Measurements from ENCODE around the gene ADAM11. TPM values are rescaled to one million over a fixed set of nuclear protein-coding genes. Genes with fewer than 3 reads are reported as not detected.
"Not testable (repeated sequence)": the region's sequence is repeated elsewhere in the genome, so short reads cannot be mapped to it uniquely, and the experiment has no call there.

Gene ADAM11
- total RNA-seq, 1 donor from 2014 or later, result 0.20 TPM

DNA sequence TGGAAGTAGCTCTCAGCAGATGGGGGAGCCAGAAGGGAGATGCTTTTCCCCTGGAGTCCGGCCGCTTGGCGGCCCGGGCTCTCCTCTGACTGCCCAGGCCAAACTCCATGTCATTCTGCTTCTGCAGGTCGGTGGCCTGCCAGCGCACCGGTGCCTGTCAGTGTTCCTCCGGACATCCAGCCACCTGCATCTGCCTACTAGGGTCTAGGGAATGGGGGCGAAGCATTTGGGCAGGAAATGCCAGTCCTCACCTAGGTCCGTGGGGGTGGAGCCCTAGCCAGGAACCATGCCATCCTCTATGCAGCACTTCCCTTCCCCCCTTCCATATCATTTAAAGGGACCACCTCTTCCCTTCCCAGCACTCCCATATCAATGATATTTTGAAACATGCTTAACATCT lies 37.1 kb downstream of the ADAM11 start:
- DNase-seq (ENCODE audit: low read depth), result no peak

DNA sequence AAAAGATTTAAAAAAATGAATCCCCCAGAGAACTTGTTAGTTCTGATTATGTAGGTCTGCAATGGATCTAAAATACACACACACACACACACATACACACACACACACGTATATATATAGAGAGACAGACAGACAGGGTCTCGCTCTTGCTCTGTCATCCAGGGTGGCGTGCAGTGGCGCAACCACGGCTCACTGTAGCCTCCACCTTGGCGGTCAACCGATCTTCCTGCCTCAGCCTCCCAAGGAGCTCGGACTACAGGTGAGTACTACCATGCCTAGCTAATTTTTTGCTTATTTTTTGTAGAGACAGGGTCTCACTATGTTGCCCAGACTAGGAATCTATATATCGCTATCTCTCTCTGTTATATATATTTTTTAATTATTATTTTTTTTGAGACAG lies 37.9 kb downstream of the ADAM11 start:
- DNase-seq (ENCODE audit: low read depth), result no peak

GRCh38 chr17:44797802-44798201 lies 39.0 kb downstream of the ADAM11 start:
- no peak for DNase-seq (ENCODE audit: low read depth)

- no peak for DNase-seq (ENCODE audit: low read depth)
Observed at GRCh38 chr17:44798356-44798755, 39.6 kb downstream of the ADAM11 start.

GRCh38 chr17:44801880-44802279 lies 43.1 kb downstream of the ADAM11 start:
- no peak for DNase-seq (ENCODE audit: low read depth)

- DNase-seq (ENCODE audit: low read depth), result no peak
Observed at GRCh38 chr17:44804302-44805089, 45.7 kb downstream of the ADAM11 start.

DNA sequence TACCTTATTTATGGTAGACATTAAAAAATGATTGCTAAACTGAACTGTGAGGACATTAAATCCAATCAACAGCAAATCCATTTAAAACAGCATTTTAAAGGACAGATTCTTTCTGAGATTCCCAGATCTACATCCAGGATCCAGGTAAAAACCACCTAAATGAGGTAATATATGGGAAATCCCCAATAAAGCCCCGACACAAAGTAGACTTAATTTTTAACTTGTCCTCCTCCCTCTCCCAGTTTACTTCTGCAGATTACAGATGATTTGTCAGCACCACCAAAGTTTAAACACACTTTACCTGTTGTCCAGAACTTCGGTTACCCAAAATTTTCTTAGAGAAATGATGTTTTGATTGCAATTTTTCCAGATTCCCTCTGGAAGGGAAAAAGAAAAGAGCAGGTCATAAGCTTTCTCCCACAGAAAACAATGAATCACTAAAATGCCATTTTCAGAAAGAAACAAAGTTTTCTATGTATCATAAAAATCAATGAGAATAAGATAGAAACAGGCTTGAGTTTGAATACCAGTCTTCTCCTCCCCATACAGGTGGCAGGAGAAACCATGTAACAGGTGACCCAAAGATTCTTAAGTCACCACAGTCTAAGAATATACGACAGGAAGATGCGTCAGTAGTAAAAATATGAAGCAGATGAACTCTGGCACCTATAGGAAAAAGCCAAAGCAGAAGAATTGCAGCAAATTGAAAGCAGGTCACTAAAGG lies 48.5 kb downstream of the ADAM11 start:
- DNase-seq (ENCODE audit: low read depth), result peak; percentile 27

- DNase-seq (ENCODE audit: low read depth), result no peak
Observed at GRCh38 chr17:44807817-44808155, 49.0 kb downstream of the ADAM11 start.

- no peak for DNase-seq (ENCODE audit: low read depth)
Observed at GRCh38 chr17:44808156-44808555, 49.4 kb downstream of the ADAM11 start.

DNA sequence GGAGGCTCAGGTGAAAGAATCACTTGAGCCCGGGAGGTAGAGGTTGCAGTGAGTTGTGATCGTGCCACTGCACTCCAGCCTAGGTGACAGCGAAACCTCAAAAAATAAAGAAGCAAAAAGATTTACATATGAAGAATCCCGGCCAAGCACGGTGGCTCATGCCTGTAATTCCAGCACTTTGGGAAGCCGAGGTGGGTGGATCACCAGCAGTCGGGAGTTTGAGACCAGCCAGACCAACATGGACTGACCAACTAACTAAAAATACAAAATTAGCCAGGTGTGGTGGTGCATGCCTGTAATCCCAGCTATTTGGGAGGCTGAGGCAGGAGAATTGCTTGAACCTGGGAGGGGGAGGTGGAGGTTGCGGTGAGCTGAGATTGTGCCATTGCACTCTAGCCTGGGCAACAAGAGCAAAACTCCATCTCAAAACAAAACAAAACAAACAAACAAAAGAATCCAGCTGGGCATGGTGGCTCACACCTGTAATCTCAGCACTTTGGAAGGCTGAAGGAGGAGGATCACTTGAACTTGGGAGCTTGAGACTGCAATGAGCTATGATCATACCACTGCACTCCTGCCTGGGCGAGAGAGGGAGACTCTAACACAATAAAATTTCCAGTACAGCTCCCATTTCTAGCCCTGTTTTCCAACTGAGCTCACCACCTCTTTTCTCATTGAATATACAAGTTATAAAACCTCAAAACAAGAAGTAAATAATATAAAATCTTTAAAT lies 50.0 kb downstream of the ADAM11 start:
- not testable (repeated sequence) for DNase-seq (ENCODE audit: low read depth)

DNA sequence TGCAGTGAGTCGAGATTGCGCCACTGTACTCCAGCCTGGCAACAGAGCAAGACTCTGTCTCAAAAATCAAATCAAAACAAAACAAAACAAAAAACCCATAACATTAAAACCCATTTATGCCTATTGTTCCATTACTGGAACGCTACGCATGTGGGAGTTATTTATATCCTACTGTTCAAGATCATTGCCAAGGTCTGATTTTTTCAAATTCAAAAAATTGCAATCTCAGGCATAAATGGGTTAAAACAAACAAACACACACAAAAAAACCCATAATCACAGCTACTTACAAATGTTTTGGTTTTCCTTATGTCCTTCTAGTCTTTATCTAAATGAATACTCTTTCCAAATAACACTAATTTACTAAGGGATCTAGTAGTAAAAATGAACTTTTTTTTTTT lies 53.5 kb downstream of the ADAM11 start:
- no peak for DNase-seq (ENCODE audit: low read depth)

GRCh38 chr17:44818508-44818907 lies 59.7 kb downstream of the ADAM11 start:
- DNase-seq (ENCODE audit: low read depth), result not testable (repeated sequence)

- DNase-seq (ENCODE audit: low read depth), result peak; percentile 98
Observed at GRCh38 chr17:44820631-44821212, 61.9 kb downstream of the ADAM11 start.

DNA sequence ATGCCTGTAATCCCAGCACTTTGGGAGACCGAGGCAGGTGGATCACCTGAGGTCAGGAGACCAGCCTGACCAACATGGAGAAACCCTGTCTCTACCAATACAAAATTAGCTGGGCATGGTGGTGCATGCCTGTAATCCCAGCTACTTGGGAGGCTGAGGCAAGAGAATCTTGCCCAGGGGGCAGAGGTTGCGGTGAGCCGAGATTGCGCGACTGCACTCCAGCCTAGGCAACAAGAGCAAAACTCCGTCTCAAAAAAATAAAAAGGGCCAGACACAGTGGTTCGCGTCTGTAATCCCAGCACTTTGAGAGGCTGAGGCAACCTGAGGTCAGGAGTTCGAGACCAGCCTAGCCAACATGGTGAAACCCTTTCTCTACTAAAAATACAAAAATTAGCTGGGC lies 66.4 kb downstream of the ADAM11 start:
- not testable (repeated sequence) for DNase-seq (ENCODE audit: low read depth)

DNA sequence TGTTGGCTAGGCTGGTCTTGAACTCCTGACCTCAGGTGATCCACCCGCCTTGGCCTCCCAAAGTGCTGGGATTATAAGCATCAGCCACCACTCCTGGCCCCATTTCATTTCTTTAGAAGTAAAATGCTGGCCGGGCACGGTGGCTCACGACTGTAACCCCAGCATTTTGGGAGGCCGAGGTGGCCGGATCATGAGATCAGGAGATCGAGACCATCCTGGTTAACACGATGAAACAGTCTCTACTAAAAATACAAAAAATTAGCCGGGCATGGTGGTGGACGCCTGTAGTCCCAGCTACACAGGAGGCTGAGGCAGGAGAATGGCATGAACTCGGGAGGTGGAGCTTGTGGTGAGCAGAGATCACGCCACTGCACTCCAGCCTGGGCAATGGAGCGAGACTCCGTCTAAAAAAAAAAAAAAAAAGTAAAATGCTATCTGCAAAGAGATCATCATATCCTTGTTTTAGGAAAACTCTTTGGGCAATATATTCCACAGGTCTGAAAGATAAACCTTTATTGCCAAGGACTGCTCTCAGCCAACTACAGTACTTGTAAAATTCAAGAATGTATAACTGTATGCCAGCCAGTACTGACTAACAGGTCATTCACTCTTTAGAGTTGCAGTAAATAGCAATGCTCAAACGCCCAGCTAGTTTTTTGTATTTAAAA lies 67.5 kb downstream of the ADAM11 start:
- peak; percentile 39 for DNase-seq (ENCODE audit: low read depth)

- no peak for DNase-seq (ENCODE audit: low read depth)
Observed at GRCh38 chr17:44827863-44828262, 69.1 kb downstream of the ADAM11 start.

- DNase-seq (ENCODE audit: low read depth), result peak; percentile 33
Observed at GRCh38 chr17:44828919-44829522, 70.2 kb downstream of the ADAM11 start.

- DNase-seq (ENCODE audit: low read depth), result no peak
Observed at GRCh38 chr17:44829523-44830358, 71.0 kb downstream of the ADAM11 start, which contains the start of gene GJC1. TSS of gene GJC1 (minus strand) at chr17:44830287. CDS start at chr17:44805817, 24,470 bp downstream.

GRCh38 chr17:44830359-44831288 lies 71.8 kb downstream of the ADAM11 start:
- no peak for DNase-seq (ENCODE audit: low read depth)

All from renal cortical epithelial cell (primary cell).